Stromal cell of bone marrow (primary cell): ENCODE data around the gene SAMM50.

ENCODE experiments used
- DNase-seq: peaks from one replicate; pipeline ENCODE4 v3.0.0-alpha.2; 2012; ENCODE audit warnings: low read depth

Gene SAMM50

GRCh38 chr22:44030051-44030701 lies 74.9 kb downstream of the SAMM50 start:
- DNase-seq: no peak

- DNase-seq: no peak
These were observed 75.5 kb downstream of the SAMM50 start for GRCh38 chr22:44030702-44031082.

- no peak for DNase-seq
These were observed 76.1 kb downstream of the SAMM50 start for GRCh38 chr22:44031158-44031952.

- peak; percentile 74 for DNase-seq
These were observed 77.0 kb downstream of the SAMM50 start for GRCh38 chr22:44032126-44032730.

GRCh38 chr22:44033287-44033686 lies 78.0 kb downstream of the SAMM50 start:
- DNase-seq: no peak

GRCh38 chr22:44033694-44034093 lies 78.5 kb downstream of the SAMM50 start:
- no peak for DNase-seq

- peak; percentile 89 for DNase-seq
These were observed 82.5 kb downstream of the SAMM50 start for GRCh38 chr22:44037519-44038375.

GRCh38 chr22:44039566-44040171 lies 84.4 kb downstream of the SAMM50 start:
- no peak for DNase-seq

GRCh38 chr22:44042249-44043218 lies 87.3 kb downstream of the SAMM50 start:
- DNase-seq: no peak

GRCh38 chr22:44045145-44045544 lies 89.9 kb downstream of the SAMM50 start:
- peak; percentile 69 for DNase-seq
